HCT116 (cell line): ENCODE data around the gene APPL2. TPM values are rescaled to one million over a fixed set of nuclear protein-coding genes. Genes with fewer than 3 reads are reported as not detected.

Experiments used
- ATAC-seq: fragments of 200-7000 bp; cut with Tn5 transposase; 2 replicates; pipeline ENCODE4 v1.9.1; 2020; ENCODE audit warnings: mild to moderate bottlenecking, moderate library complexity
- BruUV-seq: library from RNA; stranded (reverse); fragments of 400-500 nt; replicated peaks from 2 replicates; lab custom pipeline; 2021; lab: Mats Ljungman, UMichigan
- CTCF ChIA-PET: fragments of 300-600 bp; sonication (Branson Sonifier 250); formaldehyde crosslinking; loops from one replicate; lab custom pipeline; 2021; ENCODE audit warnings: antibody characterized with exemption; lab: Charles Lee
- POLR2A ChIA-PET: fragments of 300-600, 350-600 bp; sonication (Branson Sonifier 250); formaldehyde crosslinking; loops from one replicate; lab custom pipeline; 2021; ENCODE audit warnings: antibody characterized with exemption; lab: Charles Lee
- RAD21 ChIA-PET, 2 experiments: fragments of 300-600 bp; sonication (Branson Sonifier 250); formaldehyde crosslinking; loops; one replicate each; lab custom pipeline; 2023; ENCODE audit warnings: low total read pairs in 2 of 2; ENCODE audit not compliant: uncharacterized antibody in 2 of 2, unreplicated experiment in 2 of 2, low non-redundant PET in 1 of 2; lab: Charles Lee
- DNase-seq: peaks from one replicate; pipeline ENCODE4 v3.0.0-alpha.2; 2010; ENCODE audit warnings: low read depth, low spot score
- H2AFZ ChIP-seq: fragments of 200-600 bp; shearing (Covaris generic), sonication (generic); 2 replicates; pipeline ENCODE4 v1.6.1; 2017; ENCODE audit warnings: low read depth, mixed run types, mixed read lengths, antibody characterized with exemption, low read length; ENCODE audit not compliant: poor library complexity, severe bottlenecking
- H3K27ac ChIP-seq: 2 replicates; pipeline ENCODE4 v1.5.1; 2012; ENCODE audit warnings: low read depth, low read length
- H3K27me3 ChIP-seq: fragments of 200-600 bp; sonication (generic); 2 replicates; pipeline ENCODE4 v1.6.1; 2016; ENCODE audit warnings: mixed run types, low read length, mixed read lengths; ENCODE audit not compliant: insufficient read depth
- H3K36me3 ChIP-seq, 2 experiments: fragments of 200-500 bp in 1 of 2; fragments of 200-600 bp in 1 of 2; sonication (Bioruptor generic) in 1 of 2; sonication (generic) in 1 of 2; 2 replicates each; pipeline versions ENCODE4 v1.5.1 to v1.6.1; 2014 to 2016; ENCODE audit warnings: low read length in 2 of 2, inconsistent platforms in 1 of 2, mixed read lengths in 1 of 2, mixed run types in 1 of 2; ENCODE audit not compliant: insufficient read depth in 2 of 2, control insufficient read depth in 1 of 2
- H3K4me1 ChIP-seq, 2 experiments: fragments of 200-600 bp in 1 of 2; sonication (generic) in 1 of 2; 2 replicates each; pipeline versions ENCODE4 v1.5.1 to v1.6.1; 2012 to 2017; ENCODE audit warnings: low read length in 2 of 2, inconsistent platforms in 1 of 2, mild to moderate bottlenecking in 1 of 2, mixed read lengths in 1 of 2, mixed run types in 1 of 2, moderate library complexity in 1 of 2; ENCODE audit not compliant: insufficient read depth in 2 of 2, control insufficient read depth in 1 of 2
- H3K4me2 ChIP-seq: fragments of 200-600 bp; sonication (generic); 2 replicates; pipeline ENCODE4 v1.6.1; 2017; ENCODE audit warnings: mixed run types, low read length, mixed read lengths
- H3K4me3 ChIP-seq, 2 experiments: fragments of 200-600 bp in 1 of 2; sonication (generic) in 1 of 2; replicated peaks in 1 of 2; 2 replicates each; pipeline ENCODE4 v1.5.1; 2011 to 2016; ENCODE audit warnings: low read length in 2 of 2, control low read depth in 1 of 2, low read depth in 1 of 2, mild to moderate bottlenecking in 1 of 2, mixed read lengths in 1 of 2, mixed run types in 1 of 2
- H3K79me2 ChIP-seq: fragments of 200-600 bp; sonication (generic); 2 replicates; pipeline ENCODE4 v1.6.1; 2017; ENCODE audit warnings: mild to moderate bottlenecking, mixed run types, low read length, moderate library complexity, mixed read lengths; ENCODE audit not compliant: insufficient read depth
- H3K9ac ChIP-seq: fragments of 200-600 bp; sonication (generic); 2 replicates; pipeline ENCODE4 v1.6.1; 2016; ENCODE audit warnings: low read length, mixed read lengths
- H3K9me2 ChIP-seq: fragments of 200-600 bp; sonication (generic), shearing (Covaris generic); 2 replicates; pipeline ENCODE4 v1.6.1; 2017; ENCODE audit warnings: mixed run types, mild to moderate bottlenecking, moderate library complexity; ENCODE audit not compliant: insufficient read depth
- H3K9me3 ChIP-seq, 2 experiments: fragments of 200-500 bp in 1 of 2; fragments of 200-600 bp in 1 of 2; sonication (Bioruptor generic) in 1 of 2; sonication (generic) in 1 of 2; 2 replicates each; pipeline ENCODE4 v1.6.1; 2014 to 2017; ENCODE audit warnings: low read length in 2 of 2, mixed read lengths in 2 of 2, inconsistent platforms in 1 of 2, low read depth in 1 of 2, mild to moderate bottlenecking in 1 of 2, mixed run types in 1 of 2, moderate library complexity in 1 of 2; ENCODE audit not compliant: control insufficient read depth in 1 of 2, insufficient read depth in 1 of 2
- H4K20me1 ChIP-seq: fragments of 200-600 bp; sonication (generic), shearing (Covaris generic); 2 replicates; pipeline ENCODE4 v1.6.1; 2017; ENCODE audit warnings: mixed run types, mild to moderate bottlenecking, moderate library complexity; ENCODE audit not compliant: insufficient read depth
- CBX3 ChIP-seq: IDR thresholded peaks from 2 replicates; pipeline ENCODE4 v1.6.1; 2012; ENCODE audit warnings: low read depth
- EGR1 ChIP-seq: IDR thresholded peaks from 2 replicates; pipeline ENCODE4 v1.6.1; 2012; ENCODE audit warnings: low read depth
- ELF1 ChIP-seq: IDR thresholded peaks from 2 replicates; pipeline ENCODE4 v1.6.1; 2012; ENCODE audit warnings: low read depth, borderline replicate concordance
- FOSL1 ChIP-seq: IDR thresholded peaks from 2 replicates; pipeline ENCODE4 v1.6.1; 2012; ENCODE audit warnings: low read depth
- SIN3A ChIP-seq: IDR thresholded peaks from 2 replicates; pipeline ENCODE4 v1.6.1; 2012; ENCODE audit warnings: low read depth
- SP1 ChIP-seq: IDR thresholded peaks from 2 replicates; pipeline ENCODE4 v1.6.1; 2012; ENCODE audit warnings: low read depth
- SRF ChIP-seq: IDR thresholded peaks from 2 replicates; pipeline ENCODE4 v1.6.1; 2012; ENCODE audit warnings: low read depth
- YY1 ChIP-seq: IDR thresholded peaks from 2 replicates; pipeline ENCODE4 v1.6.1; 2011; ENCODE audit warnings: low read length, low read depth, moderate library complexity, mild to moderate bottlenecking; ENCODE audit not compliant: insufficient replicate concordance; ENCODE audit errors: extremely low read depth
- intact Hi-C: fragments of 100-400 bp; cut with micrococcal nuclease; formaldehyde crosslinking; loops from 2 replicates; pipeline ENCODE4 v1.10.0; 2022
- total RNA-seq: library from RNA; stranded (reverse); gene quantifications from one replicate; pipeline ENCODE4 v1.2.1, GENCODE V29; 2021; ENCODE audit not compliant: unreplicated experiment
- TF ChIP-seq, protein P1 (sequence below): IDR thresholded peaks from 2 replicates; pipeline ENCODE4 v1.6.1; 2012; ENCODE audit warnings: low read depth

Gene APPL2
- total RNA-seq, 1 experiment from 2014 or later = 22.6 TPM

DNA sequence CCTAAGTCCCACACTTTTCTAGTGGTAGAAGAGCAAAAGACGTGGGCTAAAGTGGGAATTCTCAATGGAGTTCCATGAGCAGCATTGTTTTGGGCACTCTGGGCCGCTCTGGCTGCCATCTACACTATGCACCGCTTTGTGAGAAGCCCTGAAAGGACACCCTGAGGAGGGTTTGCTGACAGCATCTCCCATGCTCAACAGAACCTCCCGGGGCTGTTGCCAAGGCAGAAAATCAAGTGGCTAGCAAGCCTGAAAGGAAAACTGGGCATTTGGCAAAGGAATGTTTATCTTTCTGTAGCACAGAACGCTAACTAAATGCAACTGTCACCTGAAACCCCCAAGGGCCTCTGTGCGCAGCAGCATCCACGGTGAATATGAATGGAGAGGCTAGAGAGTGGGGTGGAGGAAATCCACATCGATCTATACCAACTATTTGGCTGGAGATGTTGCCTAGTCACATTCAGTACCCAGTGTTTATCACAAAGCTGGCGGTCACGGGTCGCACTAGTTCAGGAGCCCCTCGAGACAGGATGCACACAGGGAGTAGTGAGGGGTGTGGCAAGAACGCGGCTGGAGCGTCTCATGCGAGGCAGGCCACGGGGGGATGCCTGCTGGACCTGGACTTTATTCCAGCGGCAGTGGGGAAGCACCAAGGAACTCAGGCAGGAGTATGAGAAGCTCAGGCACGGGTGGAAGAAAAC lies 14.2 kb downstream of the APPL2 start:
- Histone ChIP-seq H3K4me2 (no peak overlapping the region), H3K79me2 (no peaks in the 10 kb centered on the region), H3K9me2 (no peaks in the 10 kb centered on the region), H3K27ac (no peak overlapping the region), H3K9me3 (no peaks in the 10 kb centered on the region), H3K4me3 (no peak overlapping the region), H2AFZ (no peak overlapping the region), H3K27me3 (no peaks in the 10 kb centered on the region), H3K9ac (no peak overlapping the region), H3K36me3 (peaks cover 0 to 2% of the 10 kb centered on the region in 2 experiments; a peak in 1 of 4 replicates), H3K4me1 (no peaks in the 10 kb centered on the region), H4K20me1 (no peaks in the 10 kb centered on the region)
- ChIA-PET POLR2A (no interaction called here), RAD21 (no interaction called here), CTCF (no interaction called here)
- no peak for ATAC-seq
- DNase-seq = no peak
- intact Hi-C loops = no loop called here
- BruUV-seq = no TSS peak
- no peak for TF ChIP-seq FOSL1
- TF ChIP-seq EGR1 = no peak
- TF ChIP-seq SIN3A = no peak
- TF ChIP-seq SRF = no peak
- TF ChIP-seq YY1 = no peak
- TF ChIP-seq CBX3 = no peak
- TF ChIP-seq ELF1 = no peak
- TF ChIP-seq SP1 = no peak
- TF ChIP-seq, protein P1, sequence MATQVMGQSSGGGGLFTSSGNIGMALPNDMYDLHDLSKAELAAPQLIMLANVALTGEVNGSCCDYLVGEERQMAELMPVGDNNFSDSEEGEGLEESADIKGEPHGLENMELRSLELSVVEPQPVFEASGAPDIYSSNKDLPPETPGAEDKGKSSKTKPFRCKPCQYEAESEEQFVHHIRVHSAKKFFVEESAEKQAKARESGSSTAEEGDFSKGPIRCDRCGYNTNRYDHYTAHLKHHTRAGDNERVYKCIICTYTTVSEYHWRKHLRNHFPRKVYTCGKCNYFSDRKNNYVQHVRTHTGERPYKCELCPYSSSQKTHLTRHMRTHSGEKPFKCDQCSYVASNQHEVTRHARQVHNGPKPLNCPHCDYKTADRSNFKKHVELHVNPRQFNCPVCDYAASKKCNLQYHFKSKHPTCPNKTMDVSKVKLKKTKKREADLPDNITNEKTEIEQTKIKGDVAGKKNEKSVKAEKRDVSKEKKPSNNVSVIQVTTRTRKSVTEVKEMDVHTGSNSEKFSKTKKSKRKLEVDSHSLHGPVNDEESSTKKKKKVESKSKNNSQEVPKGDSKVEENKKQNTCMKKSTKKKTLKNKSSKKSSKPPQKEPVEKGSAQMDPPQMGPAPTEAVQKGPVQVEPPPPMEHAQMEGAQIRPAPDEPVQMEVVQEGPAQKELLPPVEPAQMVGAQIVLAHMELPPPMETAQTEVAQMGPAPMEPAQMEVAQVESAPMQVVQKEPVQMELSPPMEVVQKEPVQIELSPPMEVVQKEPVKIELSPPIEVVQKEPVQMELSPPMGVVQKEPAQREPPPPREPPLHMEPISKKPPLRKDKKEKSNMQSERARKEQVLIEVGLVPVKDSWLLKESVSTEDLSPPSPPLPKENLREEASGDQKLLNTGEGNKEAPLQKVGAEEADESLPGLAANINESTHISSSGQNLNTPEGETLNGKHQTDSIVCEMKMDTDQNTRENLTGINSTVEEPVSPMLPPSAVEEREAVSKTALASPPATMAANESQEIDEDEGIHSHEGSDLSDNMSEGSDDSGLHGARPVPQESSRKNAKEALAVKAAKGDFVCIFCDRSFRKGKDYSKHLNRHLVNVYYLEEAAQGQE = no peak
